Suprapubic skin (tissue), 4 donors: ENCODE results near the gene ZFP1.

Source experiments
- POLR2A ChIP-seq, 2 donors: fragments of 450-650 bp; IDR thresholded peaks; one replicate each; pipeline ENCODE4 v1.6.1; 2017; ENCODE audit warnings: antibody characterized with exemption in 2 of 2, mild to moderate bottlenecking in 2 of 2, moderate library complexity in 2 of 2
- POLR2AphosphoS5 ChIP-seq, 3 donors: sonication (generic); formaldehyde crosslinking; IDR thresholded peaks; one replicate each; pipeline ENCODE4 v1.6.1; 2017; ENCODE audit warnings: antibody characterized with exemption in 3 of 3
- TF ChIP-seq, protein P1 (sequence below), 2 donors: fragments of 200-600 bp in 1 of 2; fragments of 450-650 bp in 1 of 2; sonication (generic) in 1 of 2; IDR thresholded peaks; one replicate each; pipeline ENCODE4 v1.5.1; 2016 to 2019; ENCODE audit warnings: antibody characterized with exemption in 2 of 2, mild to moderate bottlenecking in 1 of 2, moderate library complexity in 1 of 2

DNA sequence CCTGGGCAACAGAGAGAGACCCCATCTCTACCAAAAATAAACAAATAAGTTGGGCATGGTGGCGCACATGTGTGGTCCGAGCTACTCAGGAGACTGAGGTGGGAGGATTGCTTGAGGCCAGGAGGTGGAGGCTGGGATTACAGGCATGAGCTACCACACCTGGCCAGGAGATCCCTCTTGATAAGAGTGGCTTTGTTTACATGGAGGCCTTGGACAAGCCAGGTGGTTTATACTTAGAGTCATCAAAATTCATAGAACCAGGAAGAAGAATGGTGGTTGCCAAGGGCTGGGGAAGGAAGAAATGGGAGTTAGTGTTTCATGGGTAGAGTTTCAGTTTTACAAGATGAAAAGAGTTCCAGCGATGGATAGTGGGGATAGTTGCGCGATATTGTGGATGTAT lies 8.8 kb upstream of the ZFP1 start:
- no peak for TF ChIP-seq POLR2A (IDR thresholded peaks at IDR 0.05)
- TF ChIP-seq, protein P1, sequence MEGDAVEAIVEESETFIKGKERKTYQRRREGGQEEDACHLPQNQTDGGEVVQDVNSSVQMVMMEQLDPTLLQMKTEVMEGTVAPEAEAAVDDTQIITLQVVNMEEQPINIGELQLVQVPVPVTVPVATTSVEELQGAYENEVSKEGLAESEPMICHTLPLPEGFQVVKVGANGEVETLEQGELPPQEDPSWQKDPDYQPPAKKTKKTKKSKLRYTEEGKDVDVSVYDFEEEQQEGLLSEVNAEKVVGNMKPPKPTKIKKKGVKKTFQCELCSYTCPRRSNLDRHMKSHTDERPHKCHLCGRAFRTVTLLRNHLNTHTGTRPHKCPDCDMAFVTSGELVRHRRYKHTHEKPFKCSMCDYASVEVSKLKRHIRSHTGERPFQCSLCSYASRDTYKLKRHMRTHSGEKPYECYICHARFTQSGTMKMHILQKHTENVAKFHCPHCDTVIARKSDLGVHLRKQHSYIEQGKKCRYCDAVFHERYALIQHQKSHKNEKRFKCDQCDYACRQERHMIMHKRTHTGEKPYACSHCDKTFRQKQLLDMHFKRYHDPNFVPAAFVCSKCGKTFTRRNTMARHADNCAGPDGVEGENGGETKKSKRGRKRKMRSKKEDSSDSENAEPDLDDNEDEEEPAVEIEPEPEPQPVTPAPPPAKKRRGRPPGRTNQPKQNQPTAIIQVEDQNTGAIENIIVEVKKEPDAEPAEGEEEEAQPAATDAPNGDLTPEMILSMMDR (IDR thresholded peaks at IDR 0.05), result no peak
- TF ChIP-seq POLR2AphosphoS5 (IDR thresholded peaks at IDR 0.05), result no peak
